NCI-H2171 (cell line): ENCODE measurements around the gene GSK3B.
"Not testable (repeated sequence)": the region's sequence is repeated elsewhere in the genome, so short reads cannot be mapped to it uniquely, and the experiment has no call there.

Experiments
- DNase-seq: peaks from one replicate; lab custom pipeline; 2025; lab: John Stamatoyannopoulos, UW

The GSK3B gene

GRCh38 chr3:120053647-120054046 is 40.6 kb downstream of the GSK3B start:
- not testable (repeated sequence) for DNase-seq

DNA sequence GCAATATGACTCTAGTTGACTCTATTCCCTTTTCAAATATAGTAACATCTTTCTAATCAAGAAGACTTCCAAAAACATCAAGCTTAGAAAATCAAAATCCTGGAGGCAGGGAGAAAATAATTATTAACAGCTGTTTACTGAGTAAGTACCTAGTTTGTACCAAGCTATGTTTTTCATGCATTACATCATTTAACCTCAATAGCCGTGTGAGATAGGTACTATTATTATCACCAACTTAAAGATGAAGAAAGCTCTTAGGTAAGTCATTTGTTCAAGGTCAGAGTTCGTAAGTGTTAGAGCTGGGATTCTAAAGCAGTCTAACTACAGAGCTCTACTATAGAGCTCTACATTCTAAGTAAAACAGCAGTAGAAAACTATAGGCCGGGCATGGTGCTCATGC is 41.6 kb downstream of the GSK3B start:
- no peak for DNase-seq

DNA sequence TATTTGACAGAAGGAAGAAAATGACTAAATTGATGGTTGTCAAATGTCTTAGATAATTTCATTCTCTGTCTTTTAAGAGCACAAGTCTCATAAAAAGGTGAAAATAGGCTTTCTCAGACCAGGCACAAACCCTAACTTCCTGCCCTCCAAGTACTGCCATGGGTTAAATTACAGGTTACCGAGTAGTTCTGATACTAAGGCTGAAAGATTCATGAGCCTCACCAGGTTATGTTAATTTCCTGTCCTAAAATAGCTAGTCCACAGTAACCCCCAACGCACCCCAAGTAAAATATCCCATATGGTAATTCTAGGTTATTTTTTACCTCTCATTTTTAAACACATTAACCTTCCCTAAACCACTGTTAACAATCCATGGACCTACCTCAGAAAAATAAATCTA is 42.0 kb downstream of the GSK3B start:
- no peak for DNase-seq

DNA sequence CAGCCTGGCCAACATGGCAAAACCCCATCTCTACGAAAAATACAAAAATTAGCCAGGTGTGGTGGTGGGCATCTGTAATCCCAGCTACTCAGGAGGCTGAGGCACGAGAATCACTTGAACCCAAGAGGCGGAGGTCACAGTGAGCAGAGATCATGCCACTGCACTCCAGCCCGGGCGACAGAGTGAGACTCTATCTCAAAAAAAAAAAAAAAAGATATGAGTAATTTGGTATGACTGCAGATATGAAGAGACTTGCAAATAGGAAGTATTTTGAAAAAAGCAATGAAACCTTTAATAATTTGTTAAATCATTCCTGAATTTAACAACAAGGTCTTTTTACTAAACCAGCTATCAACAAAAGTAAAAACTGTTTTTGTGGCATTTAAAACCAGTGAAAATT is 42.7 kb downstream of the GSK3B start:
- not testable (repeated sequence) for DNase-seq

- DNase-seq: no peak
These were observed 44.2 kb downstream of the GSK3B start for GRCh38 chr3:120049881-120050539.

DNA sequence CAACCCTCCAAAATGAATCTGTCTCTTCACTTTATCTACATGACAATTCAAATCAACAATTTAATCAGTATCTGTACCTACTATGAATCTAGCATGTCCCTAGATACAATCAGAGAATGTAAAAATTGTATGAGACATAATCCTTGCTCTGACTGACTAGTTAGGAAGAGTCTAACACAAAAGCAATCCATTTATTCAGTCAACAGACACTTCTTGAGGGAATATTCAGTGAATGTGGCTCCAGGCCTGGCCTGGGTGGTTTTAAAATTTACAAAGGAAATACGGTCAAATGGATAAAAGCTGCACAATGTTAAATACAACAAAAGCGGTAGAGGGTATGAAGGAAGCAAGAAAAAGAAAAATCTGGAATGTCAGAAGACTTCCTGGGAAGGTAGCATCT is 45.2 kb downstream of the GSK3B start:
- no peak for DNase-seq

DNA sequence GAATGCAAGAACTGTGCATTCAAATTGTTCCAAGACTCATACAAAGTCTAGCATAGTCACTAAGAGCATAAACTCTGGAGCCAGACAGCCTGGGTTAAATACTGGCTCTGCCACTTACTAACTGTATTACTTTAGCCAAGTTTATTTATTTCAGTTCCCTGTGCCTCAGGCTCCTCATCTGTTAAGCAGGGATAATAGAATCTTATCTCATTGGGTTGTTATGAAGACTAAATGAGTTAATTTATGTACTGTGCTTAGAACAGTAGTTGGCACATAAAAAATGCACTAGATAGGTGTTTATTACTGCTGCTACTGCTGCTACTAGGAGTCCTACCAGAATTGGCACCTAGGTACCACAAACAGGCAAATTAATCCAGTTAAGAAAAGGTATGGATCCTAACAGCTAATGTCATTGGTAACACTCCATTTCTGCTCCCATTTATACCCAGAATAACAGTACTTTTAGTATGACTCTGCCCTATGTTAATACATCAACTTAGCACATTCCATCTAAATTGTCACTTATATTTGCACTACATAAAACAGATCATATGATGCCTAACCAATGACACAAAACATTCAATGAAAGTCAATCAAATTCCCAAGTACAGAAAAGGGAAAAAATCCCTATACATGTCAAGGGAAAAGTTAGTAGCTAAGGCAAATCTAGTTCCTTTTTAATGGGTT is 45.7 kb downstream of the GSK3B start:
- no peak for DNase-seq

DNA sequence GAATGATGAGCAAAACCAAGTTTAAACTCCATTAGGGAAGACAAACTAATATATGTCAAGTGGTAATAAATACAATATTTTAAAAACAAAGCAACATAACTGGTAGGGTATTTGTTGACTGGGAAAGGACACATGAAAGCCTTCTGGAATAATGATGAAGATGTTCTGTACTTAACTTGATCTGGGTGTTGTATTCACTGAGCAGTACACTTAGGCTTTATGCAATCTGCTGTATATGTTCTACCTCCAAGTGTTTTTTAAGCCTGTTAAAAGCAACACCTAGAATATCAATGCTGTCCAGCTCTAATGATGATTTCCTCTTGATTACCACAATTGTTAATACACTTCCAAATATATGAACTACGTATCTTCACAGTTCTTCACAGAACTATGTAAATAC is 46.6 kb downstream of the GSK3B start:
- DNase-seq: no peak

DNA sequence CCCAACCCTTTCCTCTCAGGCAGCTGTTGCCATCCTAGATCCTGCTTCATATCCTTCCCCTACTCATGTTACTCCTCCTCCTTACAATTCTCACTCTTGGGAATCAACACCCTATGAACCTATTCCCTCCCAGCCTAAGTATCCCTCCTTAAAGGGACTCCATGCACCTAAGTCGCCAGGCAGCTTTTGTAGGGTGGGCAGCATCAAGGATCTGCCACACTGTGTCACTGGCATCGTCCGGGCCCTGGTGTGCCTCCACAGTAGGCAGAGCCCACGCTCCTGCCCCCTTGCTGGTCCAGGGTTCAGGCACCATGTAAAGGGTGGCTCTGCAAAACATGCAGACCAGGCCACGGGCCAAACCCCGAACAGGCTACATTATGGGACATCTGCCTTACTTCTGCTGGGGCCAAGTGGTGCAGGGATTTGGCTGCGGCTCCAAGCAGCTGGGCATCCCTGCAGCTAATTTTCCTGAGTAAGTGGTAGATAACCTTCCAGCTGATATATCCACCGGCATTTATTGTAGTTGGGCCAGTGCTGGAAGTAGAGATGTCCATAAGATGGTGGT is 53.4 kb downstream of the GSK3B start:
- DNase-seq: no peak

- no peak for DNase-seq
These were observed 54.3 kb downstream of the GSK3B start for GRCh38 chr3:120039642-120040610.

DNA sequence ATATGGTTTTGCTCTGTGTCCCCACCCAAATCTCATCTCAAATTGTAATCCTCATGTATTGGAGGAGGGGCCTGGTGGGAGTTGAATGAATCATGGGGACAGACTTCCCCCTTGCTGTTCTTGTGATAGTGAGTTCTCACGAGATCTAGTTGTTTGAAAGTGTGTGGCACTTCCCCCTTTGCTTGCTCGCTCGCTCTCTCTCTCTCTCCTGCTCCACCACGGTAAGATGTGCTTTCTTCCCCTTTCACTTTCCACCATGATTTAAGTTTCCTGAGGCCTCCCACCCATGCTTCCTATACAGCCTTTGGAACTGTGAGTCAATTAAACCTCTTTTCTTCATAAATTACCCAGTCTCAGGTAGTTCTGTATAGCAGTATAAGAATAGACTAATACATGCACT is 60.7 kb downstream of the GSK3B start:
- no peak for DNase-seq

GRCh38 chr3:120031561-120031960 is 62.7 kb downstream of the GSK3B start:
- no peak for DNase-seq

DNA sequence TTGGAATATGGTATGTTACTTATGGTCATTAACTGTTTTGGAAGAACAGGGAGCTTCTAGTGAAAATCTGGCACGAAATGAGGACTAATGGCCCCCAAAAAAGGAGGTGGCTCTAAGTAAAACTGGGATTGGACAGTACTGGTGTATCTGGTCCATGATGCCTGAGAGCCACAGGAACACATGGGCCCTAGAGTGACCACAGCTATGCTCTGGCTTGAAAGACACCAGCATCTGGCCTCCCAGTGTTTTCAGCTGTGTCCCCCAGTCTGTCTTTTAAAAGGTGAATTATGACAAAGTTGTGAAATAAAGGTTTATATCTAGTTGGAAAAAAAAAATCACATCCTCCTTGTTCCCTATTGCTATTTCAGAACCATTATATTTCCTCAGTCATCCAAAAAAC is 64.5 kb downstream of the GSK3B start:
- no peak for DNase-seq

DNA sequence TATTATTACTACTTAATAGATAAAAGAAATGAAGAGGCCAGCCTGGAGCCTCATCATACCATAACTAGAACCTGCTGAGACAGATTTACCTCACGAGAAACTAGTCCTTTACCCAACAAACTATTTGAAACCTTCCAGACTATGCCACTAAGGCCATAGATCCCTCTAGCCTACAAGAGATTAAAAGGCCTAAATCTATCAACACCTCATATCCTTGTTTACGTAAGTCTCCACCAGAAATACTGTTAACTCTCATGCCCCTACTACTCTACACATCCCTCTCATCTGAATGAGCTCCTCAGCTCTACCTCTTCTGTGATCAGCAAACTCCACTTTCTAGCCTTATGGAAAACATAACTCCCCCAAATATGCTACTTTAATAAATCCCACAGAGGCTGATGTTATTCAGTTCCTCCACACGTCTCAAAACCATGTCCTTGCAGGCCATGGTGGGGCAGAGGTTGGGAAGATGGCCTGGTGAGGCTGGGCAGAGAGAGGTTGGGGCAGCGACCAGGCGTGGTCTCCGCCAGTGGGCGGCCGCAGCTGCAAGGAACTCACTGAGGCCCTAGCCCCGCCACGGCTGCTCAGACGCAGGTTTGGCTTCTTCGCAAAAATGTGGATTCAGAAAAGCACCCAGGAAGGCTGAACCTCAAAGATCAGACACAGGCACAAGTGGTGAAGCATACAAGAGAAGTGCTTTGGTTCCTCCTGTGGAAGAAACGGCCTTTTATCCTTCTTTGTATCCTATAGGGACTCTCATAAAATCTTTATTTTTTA is 65.8 kb downstream of the GSK3B start:
- no peak for DNase-seq

DNA sequence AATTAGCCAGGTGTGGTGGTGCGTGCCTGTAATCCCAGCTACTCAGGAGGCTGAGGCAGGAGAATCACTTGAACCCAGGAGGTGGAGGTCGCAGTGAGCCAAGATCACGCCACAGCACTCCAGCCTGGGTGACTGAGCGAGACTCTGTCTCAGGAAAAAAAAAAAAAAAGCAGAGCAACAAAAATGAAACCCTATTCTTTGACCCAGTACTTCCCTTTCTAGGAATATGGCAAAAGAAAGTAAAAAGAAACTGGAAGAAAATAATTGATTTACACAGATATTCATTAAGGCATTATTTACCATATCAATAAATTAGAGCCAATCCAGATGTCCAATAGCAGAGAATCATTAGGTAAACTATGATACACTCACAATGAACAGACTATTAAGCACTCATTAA is 67.0 kb downstream of the GSK3B start:
- DNase-seq: no peak

GRCh38 chr3:120025520-120025919 is 68.7 kb downstream of the GSK3B start:
- no peak for DNase-seq

DNA sequence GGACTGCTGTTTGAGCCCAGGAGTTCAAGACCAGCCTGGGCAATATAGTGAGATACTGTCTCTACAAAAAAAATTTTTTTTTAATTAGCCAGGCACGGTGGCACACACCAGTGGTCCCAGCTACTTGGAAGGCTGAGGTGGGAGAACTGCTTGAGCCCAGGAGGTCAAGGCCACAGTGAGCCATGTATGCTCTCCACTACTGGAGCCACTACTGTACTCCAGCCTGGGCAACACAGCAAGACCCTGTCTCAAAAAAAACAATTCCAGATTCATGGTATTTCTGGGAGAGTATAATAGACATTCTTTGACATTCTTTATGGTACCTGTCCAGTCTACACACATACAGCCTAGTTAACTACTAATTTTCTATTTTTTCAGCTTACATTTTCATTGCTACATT is 70.1 kb downstream of the GSK3B start:
- no peak for DNase-seq

GRCh38 chr3:120022729-120023128 is 71.5 kb downstream of the GSK3B start:
- DNase-seq: no peak

DNA sequence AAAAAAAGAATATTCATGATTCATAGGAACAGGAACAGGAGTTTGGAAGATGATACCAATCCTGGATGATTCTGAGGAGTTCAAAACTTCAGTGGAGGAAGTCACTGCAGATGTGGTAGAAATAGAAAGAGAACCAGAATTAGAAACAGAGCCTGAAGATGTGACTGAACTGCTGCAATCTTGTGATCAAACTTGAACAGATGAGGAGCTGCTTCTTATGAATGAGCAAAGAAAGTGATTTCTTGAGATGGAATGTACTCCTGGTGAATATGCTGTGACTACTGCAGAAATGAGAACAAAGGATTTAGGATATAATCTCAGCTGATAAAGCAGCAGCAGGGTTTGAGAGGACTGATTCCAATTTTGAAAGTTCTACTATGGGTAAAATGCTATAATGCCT is 72.7 kb downstream of the GSK3B start:
- no peak for DNase-seq

DNA sequence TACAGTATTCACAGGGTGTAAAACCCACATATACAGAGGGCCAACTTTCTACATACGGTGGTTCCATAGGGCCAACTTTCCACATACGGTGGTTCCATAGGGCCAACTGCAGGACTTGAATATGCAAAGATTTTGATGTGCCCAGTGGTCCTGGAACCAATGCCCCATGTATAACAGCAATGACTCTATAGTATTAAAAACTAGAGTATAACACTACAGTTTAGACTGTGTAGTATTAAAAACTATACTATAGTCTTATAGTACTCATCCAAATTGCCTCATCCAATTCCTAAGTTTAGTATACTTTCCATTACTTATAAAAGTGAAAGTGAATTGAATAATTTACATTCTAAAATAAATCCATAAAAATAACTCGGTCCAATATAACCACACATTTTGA is 75.9 kb downstream of the GSK3B start:
- DNase-seq: no peak

GRCh38 chr3:120017692-120018091 is 76.6 kb downstream of the GSK3B start:
- DNase-seq: no peak

DNA sequence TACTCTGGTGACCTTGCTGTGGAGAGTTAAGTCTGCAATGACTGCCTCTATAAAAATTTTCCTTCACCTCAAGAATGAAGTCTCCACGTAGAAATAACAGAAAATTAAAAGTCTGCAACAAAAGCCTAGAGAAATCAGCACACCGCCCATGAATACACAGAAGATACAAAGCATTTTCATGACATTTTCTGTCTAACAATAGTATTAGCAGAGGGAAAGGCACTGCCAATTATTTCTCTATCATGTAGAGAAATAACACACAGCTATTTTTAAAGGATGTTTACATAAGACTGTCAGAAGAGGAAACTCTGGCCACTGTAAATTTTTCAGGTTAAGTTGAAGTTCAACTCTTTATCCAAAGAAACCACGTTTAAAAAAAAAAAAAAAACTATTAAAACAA is 80.8 kb downstream of the GSK3B start:
- no peak for DNase-seq
